ENCODE results near the gene CARS1. TPM values are rescaled to one million over a fixed set of nuclear protein-coding genes. Genes with fewer than 3 reads are reported as not detected.
"Not testable (repeated sequence)": the region's sequence is repeated elsewhere in the genome, so short reads cannot be mapped to it uniquely, and the experiment has no call there.

Gene CARS1
- total RNA-seq, 4 donors from 2014 or later, result 31.5 to 46.5 (median 34.7) TPM

GRCh38 chr11:3069425-3069824 is 12.2 kb upstream of the CARS1 start:
- Histone ChIP-seq H3K27me3 (no peaks in the 10 kb centered on the region), H3K36me3 (no peaks in the 10 kb centered on the region), H3K9me3 (no peaks in the 10 kb centered on the region), H3K27ac (no peak overlapping the region), H3K4me1 (peaks cover 0 to 3% of the 10 kb centered on the region in 2 donors), H3K4me3 (no peak overlapping the region)
- in situ Hi-C loops (cut with MboI; ENCODE audit: low sequenced_read_pairs in 4 of 4) (no loop called here), intact Hi-C loops (cut with DNase I; ENCODE audit: low total_unique reads) (no loop called here)
- TF ChIP-seq POLR2A (IDR thresholded peaks at IDR 0.05) (no peak), CTCF (IDR thresholded peaks at IDR 0.05 in 4 of 5, conservative IDR thresholded peaks at IDR 0.05 in 1 of 5) (no peak)
- DNase-seq (no peak), ATAC-seq (no peak)

- H3K4me3 ChIP-seq; in situ Hi-C loops (cut with MboI; ENCODE audit: low sequenced_read_pairs in 4 of 4); H3K36me3 ChIP-seq; H3K9me3 ChIP-seq; ATAC-seq; DNase-seq; H3K27me3 ChIP-seq; H3K4me1 ChIP-seq; intact Hi-C loops (cut with DNase I; ENCODE audit: low total_unique reads); H3K27ac ChIP-seq: not testable (repeated sequence)
Observed at GRCh38 chr11:3066308-3066707, 9.1 kb upstream of the CARS1 start.

GRCh38 chr11:3064709-3065108 is 7.5 kb upstream of the CARS1 start:
- H3K4me1 ChIP-seq; in situ Hi-C loops (cut with MboI; ENCODE audit: low sequenced_read_pairs in 4 of 4); intact Hi-C loops (cut with DNase I; ENCODE audit: low total_unique reads); ATAC-seq; DNase-seq; H3K4me3 ChIP-seq; H3K27ac ChIP-seq; H3K9me3 ChIP-seq; H3K27me3 ChIP-seq; H3K36me3 ChIP-seq: not testable (repeated sequence)

GRCh38 chr11:3063876-3064275 is 6.7 kb upstream of the CARS1 start:
- H3K36me3 ChIP-seq; ATAC-seq; H3K27me3 ChIP-seq; H3K4me3 ChIP-seq; intact Hi-C loops (cut with DNase I; ENCODE audit: low total_unique reads); H3K9me3 ChIP-seq; H3K4me1 ChIP-seq; DNase-seq; in situ Hi-C loops (cut with MboI; ENCODE audit: low sequenced_read_pairs in 4 of 4); H3K27ac ChIP-seq: not testable (repeated sequence)

GRCh38 chr11:3063432-3063831 is 6.2 kb upstream of the CARS1 start:
- in situ Hi-C loops (cut with MboI; ENCODE audit: low sequenced_read_pairs in 4 of 4); H3K27me3 ChIP-seq; DNase-seq; ATAC-seq; H3K9me3 ChIP-seq; H3K4me1 ChIP-seq; H3K27ac ChIP-seq; H3K36me3 ChIP-seq; intact Hi-C loops (cut with DNase I; ENCODE audit: low total_unique reads); H3K4me3 ChIP-seq: not testable (repeated sequence)

GRCh38 chr11:3060436-3061025 is 3.3 kb upstream of the CARS1 start:
- no peak overlapping the region for H3K4me3 ChIP-seq
- H3K27me3 ChIP-seq, result no peaks in the 10 kb centered on the region
- H3K36me3 ChIP-seq, result no peaks in the 10 kb centered on the region
- H3K9me3 ChIP-seq, result no peaks in the 10 kb centered on the region
- intact Hi-C loops (cut with DNase I; ENCODE audit: low total_unique reads), result no loop called here
- H3K27ac ChIP-seq, result no peak overlapping the region
- in situ Hi-C loops (cut with MboI; ENCODE audit: low sequenced_read_pairs in 4 of 4), result no loop called here
- TF ChIP-seq POLR2A (IDR thresholded peaks at IDR 0.05) (no peak), CTCF (IDR thresholded peaks at IDR 0.05 in 4 of 5, conservative IDR thresholded peaks at IDR 0.05 in 1 of 5) (no peak)
- H3K4me1 ChIP-seq, result peaks cover 14 to 19% of the 10 kb centered on the region in 2 donors
- DNase-seq (no peak), ATAC-seq (no peak)

Measured in gastrocnemius medialis (tissue), 4 donors.